A673 (cell line): Measurements from ENCODE around the gene RPL19. TPM values are rescaled to one million over a fixed set of nuclear protein-coding genes. Genes with fewer than 3 reads are reported as not detected.

Source experiments
- BruUV-seq: library from RNA; stranded (reverse); fragments of 400-500 nt; replicated peaks from 2 replicates; lab custom pipeline; 2021; lab: Mats Ljungman, UMichigan
- CTCF ChIA-PET: fragments of 300-600 bp; sonication (Branson Sonifier 250); formaldehyde crosslinking; loops from one replicate; lab custom pipeline; 2022; ENCODE audit warnings: antibody characterized with exemption; lab: Charles Lee
- POLR2A ChIA-PET: fragments of 300-600 bp; sonication (Branson Sonifier 250); formaldehyde crosslinking; loops from one replicate; lab custom pipeline; 2022; ENCODE audit warnings: antibody characterized with exemption; ENCODE audit not compliant: low non-redundant PET; lab: Charles Lee
- DNase-seq: peaks from one replicate; pipeline ENCODE4 v3.0.0-alpha.2; 2015; ENCODE audit warnings: low spot score
- H3K27ac ChIP-seq: fragments of 200-600 bp; sonication (generic); 2 replicates; pipeline ENCODE4 v1.5.1; 2016; ENCODE audit warnings: mixed run types, low read depth, mild to moderate bottlenecking, mixed read lengths, antibody characterized with exemption, low read length; ENCODE audit not compliant: poor library complexity, severe bottlenecking
- H3K27me3 ChIP-seq: fragments of 200-600 bp; sonication (generic); replicated peaks from 2 replicates; pipeline ENCODE4 v1.6.1; 2017; ENCODE audit warnings: mixed run types, low read depth, mild to moderate bottlenecking, mixed read lengths, antibody characterized with exemption, low read length; ENCODE audit not compliant: insufficient read depth, poor library complexity
- H3K36me3 ChIP-seq: fragments of 200-600 bp; sonication (generic); 2 replicates; pipeline ENCODE4 v1.6.1; 2016; ENCODE audit warnings: mixed run types, mild to moderate bottlenecking, mixed read lengths, antibody characterized with exemption, low read length; ENCODE audit not compliant: insufficient read depth, poor library complexity, severe bottlenecking
- H3K4me1 ChIP-seq: fragments of 200-600 bp; sonication (generic); 2 replicates; pipeline ENCODE4 v1.6.1; 2017; ENCODE audit warnings: mixed run types, mild to moderate bottlenecking, mixed read lengths, antibody characterized with exemption, low read length; ENCODE audit not compliant: insufficient read depth, poor library complexity, severe bottlenecking
- H3K4me3 ChIP-seq: fragments of 200-600 bp; sonication (generic); 2 replicates; pipeline ENCODE4 v1.5.1; 2016; ENCODE audit warnings: low read depth, mixed run types, mild to moderate bottlenecking, mixed read lengths, low read length; ENCODE audit not compliant: poor library complexity, severe bottlenecking
- H3K9me3 ChIP-seq: fragments of 200-600 bp; sonication (generic); 2 replicates; pipeline ENCODE4 v1.6.1; 2016; ENCODE audit warnings: mixed run types, low read depth, mild to moderate bottlenecking, mixed read lengths, antibody characterized with exemption, low read length; ENCODE audit not compliant: poor library complexity, severe bottlenecking
- CTCF ChIP-seq: fragments of 300-800, 200-600 bp; sonication (generic); conservative IDR thresholded peaks from 2 replicates; pipeline ENCODE4 v1.5.1; 2017; ENCODE audit warnings: low read depth, mild to moderate bottlenecking, antibody characterized with exemption, low read length, moderate library complexity, mixed read lengths
- EZH2 ChIP-seq: fragments of 200-600 bp; sonication (generic); IDR thresholded peaks from 2 replicates; pipeline ENCODE4 v1.6.1; 2017; ENCODE audit warnings: borderline replicate concordance, low read depth, mild to moderate bottlenecking, mixed read lengths, antibody characterized with exemption, low read length; ENCODE audit not compliant: poor library complexity, severe bottlenecking
- intact Hi-C: fragments of 100-400 bp; cut with micrococcal nuclease; formaldehyde crosslinking; loops from one replicate; pipeline ENCODE4 v1.10.0; 2022; ENCODE audit not compliant: unreplicated experiment
- total RNA-seq: library from RNA; stranded (reverse); gene quantifications from 2 replicates; pipeline ENCODE4 v1.2.3, GENCODE V29; 2021

Gene RPL19
- total RNA-seq, 1 experiment from 2014 or later: 950 TPM

GRCh38 chr17:39197380-39198185 is 2.5 kb upstream of the RPL19 start, which contains the start of gene CACNB1:
TSS of gene CACNB1 (minus strand) at chr17:39197669. CDS start at chr17:39197495, 174 bp downstream.
- Histone ChIP-seq H3K4me3 (peak within 1 kb of the TSS; percentile 70), H3K36me3 (peaks cover 15% of the 10 kb centered on the region), H3K27me3 (no peaks in the 10 kb centered on the region), H3K9me3 (no peaks in the 10 kb centered on the region), H3K27ac (no peak within 1 kb of the TSS), H3K4me1 (peaks cover 36% of the 10 kb centered on the region)
- ChIA-PET CTCF (no interaction called here), POLR2A (interaction anchor here (0.6 kb wide), 1 partner anchor 115 kb away, joined by 5 read pairs; no protein-coding TSS in a partner anchor)
- TF ChIP-seq EZH2: no peak
- TF ChIP-seq CTCF: no peak
- no TSS peak for BruUV-seq
- intact Hi-C loops: loop anchor here (5.0 kb wide), 1 partner anchor 40 kb away; no protein-coding TSS in a partner anchor
- DNase-seq: peak; percentile 77

GRCh38 chr17:39198186-39198566 is 1.9 kb upstream of the RPL19 start:
- Histone ChIP-seq H3K4me1 (peaks cover 36% of the 10 kb centered on the region), H3K27ac (no peak overlapping the region), H3K36me3 (peaks cover 21% of the 10 kb centered on the region), H3K27me3 (no peaks in the 10 kb centered on the region), H3K9me3 (no peaks in the 10 kb centered on the region), H3K4me3 (peak overlapping the region; percentile 70)
- intact Hi-C loops: loop anchor here (5.0 kb wide), 1 partner anchor 39 kb away; no protein-coding TSS in a partner anchor
- CTCF ChIA-PET: no interaction called here
- no TSS peak for BruUV-seq
- POLR2A ChIA-PET: no interaction called here
- TF ChIP-seq EZH2 (no peak), CTCF (no peak)
- DNase-seq: no peak

- H3K36me3 ChIP-seq: peaks cover 33% of the 10 kb centered on the region
- POLR2A ChIA-PET: interaction anchor here (0.5 to 0.9 kb wide), 8 partner anchors 10 to 400 kb away, joined by 3 to 20 read pairs (median 6); partner anchors contain the start of gene PIP4K2B
Observed at GRCh38 chr17:39199820-39200069, 338 bp upstream of the RPL19 start.

More at GRCh38 chr17:39199820-39200069, 338 bp upstream of the RPL19 start:
- H3K4me3 ChIP-seq: peak overlapping the region; percentile 88
- CTCF ChIA-PET: interaction anchor here (0.9 to 1.2 kb wide), 4 partner anchors 35 to 47 kb away, joined by 3 to 5 read pairs (median 3); no protein-coding TSS in a partner anchor
- no TSS peak for BruUV-seq
- intact Hi-C loops: loop anchor here (5.0 kb wide), 1 partner anchor 38 kb away; no protein-coding TSS in a partner anchor
- peak overlapping the region; percentile 99 for H3K27ac ChIP-seq
- no peaks in the 10 kb centered on the region for H3K9me3 ChIP-seq
- peaks cover 35% of the 10 kb centered on the region for H3K4me1 ChIP-seq
- DNase-seq: peak; percentile 89
- H3K27me3 ChIP-seq: no peaks in the 10 kb centered on the region
- TF ChIP-seq EZH2 (no peak), CTCF (no peak)
